Measurements from ENCODE around the gene PIEZO2.
A peak's percentile ranks its signal among the peaks of the same experiment; 100 is the strongest.
"Not testable (repeated sequence)": the region's sequence is repeated elsewhere in the genome, so short reads cannot be mapped to it uniquely, and the experiment has no call there.

PIEZO2 gene

GRCh38 chr18:10928772-10929373, 220.5 kb downstream of the PIEZO2 start:
- FAIRE-seq (peak; percentile 20), DNase-seq (ENCODE audit: low spot score) (peak; percentile 45)

- FAIRE-seq (peak; percentile 31), DNase-seq (ENCODE audit: low spot score) (peak; percentile 3)
These were observed 221.2 kb downstream of the PIEZO2 start for GRCh38 chr18:10928011-10928771.

GRCh38 chr18:10927286-10927992, 221.9 kb downstream of the PIEZO2 start:
- no peak for FAIRE-seq

GRCh38 chr18:10926621-10927161, 222.7 kb downstream of the PIEZO2 start:
- peak; percentile 90 for DNase-seq (ENCODE audit: low spot score)
- peak; percentile 91 for FAIRE-seq

More at GRCh38 chr18:10927286-10927992, 221.9 kb downstream of the PIEZO2 start:
- DNase-seq (ENCODE audit: low spot score), result peak; percentile 72

GRCh38 chr18:10924290-10924689, 225.1 kb downstream of the PIEZO2 start:
- DNase-seq (ENCODE audit: low spot score) (no peak), FAIRE-seq (no peak)

- no peak for DNase-seq (ENCODE audit: low spot score)
- no peak for FAIRE-seq
These were observed 225.8 kb downstream of the PIEZO2 start for GRCh38 chr18:10923551-10924070.

- FAIRE-seq (no peak), DNase-seq (ENCODE audit: low spot score) (no peak)
These were observed 226.2 kb downstream of the PIEZO2 start for GRCh38 chr18:10923141-10923540.

GRCh38 chr18:10922712-10923111, 226.7 kb downstream of the PIEZO2 start:
- DNase-seq (ENCODE audit: low spot score); FAIRE-seq: not testable (repeated sequence)

GRCh38 chr18:10920309-10920708, 229.1 kb downstream of the PIEZO2 start:
- not testable (repeated sequence) for FAIRE-seq; DNase-seq (ENCODE audit: low spot score)

GRCh38 chr18:10919851-10920250, 229.5 kb downstream of the PIEZO2 start:
- DNase-seq (ENCODE audit: low spot score) (no peak), FAIRE-seq (no peak)

- FAIRE-seq (no peak), DNase-seq (ENCODE audit: low spot score) (no peak)
These were observed 232.5 kb downstream of the PIEZO2 start for GRCh38 chr18:10916865-10917264.

- no peak for DNase-seq (ENCODE audit: low spot score)
- FAIRE-seq, result no peak
These were observed 233.0 kb downstream of the PIEZO2 start for GRCh38 chr18:10916387-10916786.

- not testable (repeated sequence) for DNase-seq (ENCODE audit: low spot score); FAIRE-seq
These were observed 233.6 kb downstream of the PIEZO2 start for GRCh38 chr18:10915748-10916147.

- not testable (repeated sequence) for FAIRE-seq
These were observed 234.8 kb downstream of the PIEZO2 start for GRCh38 chr18:10914610-10915009.

GRCh38 chr18:10913919-10914318, 235.4 kb downstream of the PIEZO2 start:
- FAIRE-seq, result no peak
- DNase-seq (ENCODE audit: low spot score), result no peak

More at GRCh38 chr18:10914610-10915009, 234.8 kb downstream of the PIEZO2 start:
- not testable (repeated sequence) for DNase-seq (ENCODE audit: low spot score)

GRCh38 chr18:10912790-10913545, 236.4 kb downstream of the PIEZO2 start:
- peak; percentile 61 for DNase-seq (ENCODE audit: low spot score)
- peak; percentile 82 for FAIRE-seq

GRCh38 chr18:10909724-10910123, 239.6 kb downstream of the PIEZO2 start:
- FAIRE-seq, result no peak

GRCh38 chr18:10908760-10909159, 240.6 kb downstream of the PIEZO2 start:
- no peak for DNase-seq (ENCODE audit: low spot score)
- no peak for FAIRE-seq

More at GRCh38 chr18:10909724-10910123, 239.6 kb downstream of the PIEZO2 start:
- no peak for DNase-seq (ENCODE audit: low spot score)

GRCh38 chr18:10907749-10908148, 241.6 kb downstream of the PIEZO2 start:
- FAIRE-seq, result no peak
- no peak for DNase-seq (ENCODE audit: low spot score)

GRCh38 chr18:10901329-10901728, 248.0 kb downstream of the PIEZO2 start:
- no peak for FAIRE-seq
- DNase-seq (ENCODE audit: low spot score), result no peak

GRCh38 chr18:10900435-10900834, 248.9 kb downstream of the PIEZO2 start:
- DNase-seq (ENCODE audit: low spot score) (peak; percentile 28), FAIRE-seq (no peak)
